ENCODE measurements around the gene TBC1D9B. TPM values are rescaled to one million over a fixed set of nuclear protein-coding genes. Genes with fewer than 3 reads are reported as not detected.

The TBC1D9B gene
- polyA plus RNA-seq, 4 donors, result 95.6 to 112 (median 101) TPM

GRCh38 chr5:179870952-179871351 is 36.7 kb downstream of the TBC1D9B start:
- no peak for DNase-seq (ENCODE audit: low read depth in 4 of 4, low spot score in 3 of 4)

- DNase-seq (ENCODE audit: low read depth in 4 of 4, low spot score in 3 of 4), result peak in 3 of 4 donors; percentile 6 to 16 (median 7)
These were observed 37.2 kb downstream of the TBC1D9B start for GRCh38 chr5:179870403-179870903.

GRCh38 chr5:179869641-179870402 is 37.9 kb downstream of the TBC1D9B start:
- DNase-seq (ENCODE audit: low read depth in 4 of 4, low spot score in 3 of 4), result no peak

- DNase-seq (ENCODE audit: low read depth in 4 of 4, low spot score in 3 of 4), result no peak
These were observed 38.6 kb downstream of the TBC1D9B start for GRCh38 chr5:179869101-179869500.

GRCh38 chr5:179868541-179868940 is 39.2 kb downstream of the TBC1D9B start:
- no peak for DNase-seq (ENCODE audit: low read depth in 4 of 4, low spot score in 3 of 4)

- no peak for DNase-seq (ENCODE audit: low read depth in 4 of 4, low spot score in 3 of 4)
These were observed 40.2 kb downstream of the TBC1D9B start for GRCh38 chr5:179867476-179867875.

- DNase-seq (ENCODE audit: low read depth in 4 of 4, low spot score in 3 of 4), result no peak
These were observed 40.6 kb downstream of the TBC1D9B start for GRCh38 chr5:179867079-179867465.

GRCh38 chr5:179866241-179867078 is 41.2 kb downstream of the TBC1D9B start:
- DNase-seq (ENCODE audit: low read depth in 4 of 4, low spot score in 3 of 4), result no peak

GRCh38 chr5:179865491-179866240 is 42.0 kb downstream of the TBC1D9B start:
- no peak for DNase-seq (ENCODE audit: low read depth in 4 of 4, low spot score in 3 of 4)

GRCh38 chr5:179864686-179865085 is 43.0 kb downstream of the TBC1D9B start:
- no peak for DNase-seq (ENCODE audit: low read depth in 4 of 4, low spot score in 3 of 4)

GRCh38 chr5:179863449-179864085 is 44.1 kb downstream of the TBC1D9B start:
- no peak for DNase-seq (ENCODE audit: low read depth in 4 of 4, low spot score in 3 of 4)

GRCh38 chr5:179862891-179863290 is 44.8 kb downstream of the TBC1D9B start:
- DNase-seq (ENCODE audit: low read depth in 4 of 4, low spot score in 3 of 4), result no peak

GRCh38 chr5:179862296-179862695 is 45.4 kb downstream of the TBC1D9B start:
- no peak for DNase-seq (ENCODE audit: low read depth in 4 of 4, low spot score in 3 of 4)

- DNase-seq (ENCODE audit: low read depth in 4 of 4, low spot score in 3 of 4), result no peak
These were observed 47.4 kb downstream of the TBC1D9B start for GRCh38 chr5:179860301-179860700.

- DNase-seq (ENCODE audit: low read depth in 4 of 4, low spot score in 3 of 4), result peak; percentile 85 to 92 (median 89)
These were observed 48.9 kb downstream of the TBC1D9B start, which contains the start of gene MRNIP for GRCh38 chr5:179858586-179859427. Gene MRNIP (minus strand): TSS chr5:179858817. CDS start chr5:179858796, 21 bp downstream.

GRCh38 chr5:179858241-179858585 is 49.5 kb downstream of the TBC1D9B start:
- peak in 3 of 4 donors; percentile 19 to 23 (median 23) for DNase-seq (ENCODE audit: low read depth in 4 of 4, low spot score in 3 of 4)

- DNase-seq (ENCODE audit: low read depth in 4 of 4, low spot score in 3 of 4), result no peak
These were observed 53.3 kb downstream of the TBC1D9B start for GRCh38 chr5:179854356-179854755.

- DNase-seq (ENCODE audit: low read depth in 4 of 4, low spot score in 3 of 4), result no peak
These were observed 54.6 kb downstream of the TBC1D9B start for GRCh38 chr5:179852993-179853547.

- no peak for DNase-seq (ENCODE audit: low read depth in 4 of 4, low spot score in 3 of 4)
These were observed 66.1 kb downstream of the TBC1D9B start for GRCh38 chr5:179841621-179842020.
